ENCODE results near the gene ANKRD35. TPM values are rescaled to one million over a fixed set of nuclear protein-coding genes. Genes with fewer than 3 reads are reported as not detected.

ANKRD35 gene
- total and polyA plus RNA-seq, 9 of the 15 experiments (the other 6 are each of a cell fraction or from before 2014, with no cell fraction given): 0.07 to 0.14 (median 0.07) TPM; not detected in 5

- no peaks in the 10 kb centered on the region for H3K9me1 ChIP-seq (ENCODE audit: control insufficient read depth, insufficient read depth, low read length)
- no peaks in the 10 kb centered on the region for H3K79me2 ChIP-seq (ENCODE audit: control insufficient read depth, insufficient read depth, low read length)
- no peak overlapping the region for H3K4me3 ChIP-seq
- no peak overlapping the region for H2AFZ ChIP-seq (ENCODE audit: low read depth, low read length)
- no peaks in the 10 kb centered on the region for H3K27me3 ChIP-seq (ENCODE audit: control insufficient read depth in 2 of 2, insufficient read depth in 2 of 2, low read length in 2 of 2)
- DNase-seq (ENCODE audit: extremely low read depth in 1 of 4, low spot score in 3 of 4) (peak; percentile 37 to 49 (median 44)), FAIRE-seq (no peak), ATAC-seq (peak; percentile 20; the same call in 2 of the 3 replicates)
- peaks cover 51% of the 10 kb centered on the region for H3K36me3 ChIP-seq (ENCODE audit: control insufficient read depth, insufficient read depth, low read length)
- BruUV-seq (replicated peaks): no TSS peak
- no peak overlapping the region for H3K27ac ChIP-seq (ENCODE audit: extremely low read depth, low read depth, low read length)
- H3K4me1 ChIP-seq (replicated peaks in 1 of 2; ENCODE audit: control insufficient read depth in 2 of 2, insufficient read depth in 2 of 2, low read length in 2 of 2): peaks cover 7 to 20% of the 10 kb centered on the region in 2 experiments; a peak in 4 of 5 replicates
- WGBS (ENCODE audit: insufficient coverage, low coverage, missing lambda C conversion rate): 72% methylated on average over 15 of the region's 15 CpGs
- CTCF ChIA-PET (ENCODE audit: low intra/inter-chr PET ratio): no interaction called here
- in situ Hi-C loops (cut with MboI) (loop anchor here (5.0 kb wide), 1 partner anchor 163 kb away; no protein-coding TSS in a partner anchor), intact Hi-C loops (cut with micrococcal nuclease) (loop anchor here (5.0 kb wide), 1 partner anchor 63 kb away; the partner anchor contains the start of gene ITGA10)
- POLR2A ChIA-PET: interaction anchor here (0.5 to 2.5 kb wide), 7 partner anchors 8 to 189 kb away, joined by 3 to 13 read pairs (median 5); partner anchors contain the start of gene PIAS3
- H3K9me3 ChIP-seq (replicated peaks; ENCODE audit: control insufficient read depth, insufficient read depth, low read depth, low read length): no peaks in the 10 kb centered on the region
- no peak overlapping the region for H3K4me2 ChIP-seq (ENCODE audit: insufficient read depth, low read length)
- H3K9ac ChIP-seq (ENCODE audit: insufficient read depth in 1 of 2, low read depth in 2 of 2, low read length in 2 of 2): no peak overlapping the region
- H4K20me1 ChIP-seq (replicated peaks; ENCODE audit: control insufficient read depth, insufficient read depth, low read length): no peaks in the 10 kb centered on the region
- TF ChIP-seq, protein P1, sequence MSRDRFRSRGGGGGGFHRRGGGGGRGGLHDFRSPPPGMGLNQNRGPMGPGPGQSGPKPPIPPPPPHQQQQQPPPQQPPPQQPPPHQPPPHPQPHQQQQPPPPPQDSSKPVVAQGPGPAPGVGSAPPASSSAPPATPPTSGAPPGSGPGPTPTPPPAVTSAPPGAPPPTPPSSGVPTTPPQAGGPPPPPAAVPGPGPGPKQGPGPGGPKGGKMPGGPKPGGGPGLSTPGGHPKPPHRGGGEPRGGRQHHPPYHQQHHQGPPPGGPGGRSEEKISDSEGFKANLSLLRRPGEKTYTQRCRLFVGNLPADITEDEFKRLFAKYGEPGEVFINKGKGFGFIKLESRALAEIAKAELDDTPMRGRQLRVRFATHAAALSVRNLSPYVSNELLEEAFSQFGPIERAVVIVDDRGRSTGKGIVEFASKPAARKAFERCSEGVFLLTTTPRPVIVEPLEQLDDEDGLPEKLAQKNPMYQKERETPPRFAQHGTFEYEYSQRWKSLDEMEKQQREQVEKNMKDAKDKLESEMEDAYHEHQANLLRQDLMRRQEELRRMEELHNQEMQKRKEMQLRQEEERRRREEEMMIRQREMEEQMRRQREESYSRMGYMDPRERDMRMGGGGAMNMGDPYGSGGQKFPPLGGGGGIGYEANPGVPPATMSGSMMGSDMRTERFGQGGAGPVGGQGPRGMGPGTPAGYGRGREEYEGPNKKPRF (IDR thresholded peaks at IDR 0.05; ENCODE audit: low read depth, low read length): no peak
- TF ChIP-seq ZBTB7A (IDR thresholded peaks at IDR 0.05; ENCODE audit: borderline replicate concordance, control insufficient read depth, low read depth, low read length): peak; percentile 98
- TF ChIP-seq POLR2B (IDR thresholded peaks at IDR 0.05; ENCODE audit: low read depth, partially characterized antibody): no peak
- TF ChIP-seq, protein P2, sequence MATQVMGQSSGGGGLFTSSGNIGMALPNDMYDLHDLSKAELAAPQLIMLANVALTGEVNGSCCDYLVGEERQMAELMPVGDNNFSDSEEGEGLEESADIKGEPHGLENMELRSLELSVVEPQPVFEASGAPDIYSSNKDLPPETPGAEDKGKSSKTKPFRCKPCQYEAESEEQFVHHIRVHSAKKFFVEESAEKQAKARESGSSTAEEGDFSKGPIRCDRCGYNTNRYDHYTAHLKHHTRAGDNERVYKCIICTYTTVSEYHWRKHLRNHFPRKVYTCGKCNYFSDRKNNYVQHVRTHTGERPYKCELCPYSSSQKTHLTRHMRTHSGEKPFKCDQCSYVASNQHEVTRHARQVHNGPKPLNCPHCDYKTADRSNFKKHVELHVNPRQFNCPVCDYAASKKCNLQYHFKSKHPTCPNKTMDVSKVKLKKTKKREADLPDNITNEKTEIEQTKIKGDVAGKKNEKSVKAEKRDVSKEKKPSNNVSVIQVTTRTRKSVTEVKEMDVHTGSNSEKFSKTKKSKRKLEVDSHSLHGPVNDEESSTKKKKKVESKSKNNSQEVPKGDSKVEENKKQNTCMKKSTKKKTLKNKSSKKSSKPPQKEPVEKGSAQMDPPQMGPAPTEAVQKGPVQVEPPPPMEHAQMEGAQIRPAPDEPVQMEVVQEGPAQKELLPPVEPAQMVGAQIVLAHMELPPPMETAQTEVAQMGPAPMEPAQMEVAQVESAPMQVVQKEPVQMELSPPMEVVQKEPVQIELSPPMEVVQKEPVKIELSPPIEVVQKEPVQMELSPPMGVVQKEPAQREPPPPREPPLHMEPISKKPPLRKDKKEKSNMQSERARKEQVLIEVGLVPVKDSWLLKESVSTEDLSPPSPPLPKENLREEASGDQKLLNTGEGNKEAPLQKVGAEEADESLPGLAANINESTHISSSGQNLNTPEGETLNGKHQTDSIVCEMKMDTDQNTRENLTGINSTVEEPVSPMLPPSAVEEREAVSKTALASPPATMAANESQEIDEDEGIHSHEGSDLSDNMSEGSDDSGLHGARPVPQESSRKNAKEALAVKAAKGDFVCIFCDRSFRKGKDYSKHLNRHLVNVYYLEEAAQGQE (IDR thresholded peaks at IDR 0.05; ENCODE audit: borderline replicate concordance): no peak; the same call in 1 of the 2 replicates
- TF ChIP-seq, protein P2 (CRISPR knock-in tag; IDR thresholded peaks at IDR 0.05; ENCODE audit: low read depth): no peak
- TF ChIP-seq ZNF551 (CRISPR knock-in tag; IDR thresholded peaks at IDR 0.05): no peak
- TF ChIP-seq ZNF280B (CRISPR knock-in tag; IDR thresholded peaks at IDR 0.05): no peak
- TF ChIP-seq RAD21 (CRISPR knock-in tag; conservative IDR thresholded peaks at IDR 0.05 in 1 of 2, IDR thresholded peaks at IDR 0.05 in 1 of 2): peak; percentile 29 to 64
Measured at GRCh38 chr1:145849356-145850160, 36.1 kb downstream of the ANKRD35 start.
